Right lobe of liver (tissue), 6 donors: Measurements from ENCODE around the gene FADS6. TPM values are rescaled to one million over a fixed set of nuclear protein-coding genes. Genes with fewer than 3 reads are reported as not detected.

Source experiments
- ATAC-seq, 4 donors: fragments of 200-7000 bp; cut with Tn5 transposase; one replicate each; pipeline ENCODE4 v1.9.1; 2020; ENCODE audit warnings: mild to moderate bottlenecking in 4 of 4, moderate library complexity in 4 of 4
- DNase-seq, 3 donors: peaks; one replicate each; pipeline ENCODE4 v3.0.0-alpha.2; 2020
- H3K27ac ChIP-seq, 3 donors: fragments of 200-600 bp; one replicate each; pipeline ENCODE4 v1.8.0; 2022
- H3K27me3 ChIP-seq, 2 donors: fragments of 200-600 bp; one replicate each; pipeline ENCODE4 v1.8.0; 2022
- H3K36me3 ChIP-seq, 4 donors: fragments of 200-600 bp; sonication (generic) in 1 of 4; one replicate each; pipeline versions ENCODE4 v1.5.1 to v1.8.0; 2017 to 2022; ENCODE audit warnings: control low read depth in 1 of 4
- H3K4me1 ChIP-seq, 4 donors: fragments of 200-600 bp; sonication (generic) in 1 of 4; one replicate each; pipeline versions ENCODE4 v1.5.1 to v1.8.0; 2017 to 2022; ENCODE audit warnings: control low read depth in 1 of 4
- H3K4me3 ChIP-seq, 3 donors: fragments of 200-600 bp; one replicate each; pipeline ENCODE4 v1.8.0; 2022
- H3K9me3 ChIP-seq, 4 donors: fragments of 200-600 bp; sonication (generic) in 1 of 4; one replicate each; pipeline versions ENCODE4 v1.5.1 to v1.8.0; 2017 to 2022; ENCODE audit warnings: control low read depth in 1 of 4
- POLR2A ChIP-seq: fragments of 450-650 bp; IDR thresholded peaks from one replicate; pipeline ENCODE4 v1.6.1; 2017; ENCODE audit warnings: antibody characterized with exemption, mild to moderate bottlenecking
- WGBS: methylation state at CpG from one replicate; pipeline ENCODE4 v1.1.6; 2018; ENCODE audit warnings: low coverage, low lambda C conversion rate; ENCODE audit not compliant: insufficient coverage; ENCODE audit errors: missing lambda C conversion rate; 5-methylcytosine and 5-hydroxymethylcytosine counted together
- intact Hi-C, 2 donors: fragments of 100-400 bp; cut with DNase I; formaldehyde crosslinking; loops; one replicate each; pipeline versions ENCODE4 v1.11.2 to v1.14.1; 2022
- total RNA-seq, 6 experiments: library from RNA; depleted of rRNA in 2 of 6; stranded (reverse); fragments of >200 nt in 2 of 6; fragmentation: NEBNext Ultra II Directional in 3 of 6; extraction: Animal tissue kit (Norgen Biotek cat#: 25700) in 3 of 6; gene quantifications; one replicate each; pipeline versions ENCODE4 v1.1.0 to v1.2.4, GENCODE V29; 2016 to 2023
- TF ChIP-seq, protein P1 (sequence below), 4 donors: fragments of 200-600 bp in 3 of 4; fragments of 450-650 bp in 1 of 4; IDR thresholded peaks; one replicate each; pipeline versions ENCODE4 v1.5.1 to v1.8.0; 2016 to 2022; ENCODE audit warnings: antibody characterized with exemption in 4 of 4, mild to moderate bottlenecking in 2 of 4
- donor health status: DM: no; HTN: yes; CAD: no.
- donor health status: DM: no; HTN: no; CAD: no.
- donor health status: DM: no; HTN: no; CAD: no.
- donor health status: DM: no; HTN: yes; CAD: no.
- donor health status: DM: no; HTN: yes; CAD: no.

The FADS6 gene
- total RNA-seq, 6 experiments from 2014 or later, result 2.1 to 6.1 (median 3.7) TPM

GRCh38 chr17:74930535-74931036, 37.2 kb upstream of the FADS6 start:
- no peaks in the 10 kb centered on the region for H3K9me3 ChIP-seq

DNA sequence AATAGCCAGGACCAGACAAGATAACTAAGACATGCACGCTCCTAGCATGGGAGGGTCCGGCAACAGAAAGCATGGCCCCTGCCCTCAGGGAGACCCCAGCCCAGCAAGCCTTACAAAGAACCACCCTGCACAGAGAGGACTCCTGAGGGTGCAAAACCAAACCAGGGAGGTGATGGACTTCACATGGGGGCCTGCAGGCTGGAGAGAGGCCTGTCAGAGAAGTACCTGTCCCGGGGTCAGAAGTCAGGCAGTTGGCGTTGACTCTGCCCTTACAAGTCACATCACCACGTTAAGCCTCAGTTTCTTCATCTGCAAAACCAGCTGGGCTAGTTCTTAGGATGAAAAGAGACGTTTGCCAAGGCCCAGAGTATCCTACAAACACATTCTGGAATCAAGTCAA, 35.4 kb upstream of the FADS6 start:
- H3K36me3 ChIP-seq, result no peaks in the 10 kb centered on the region
- no peak overlapping the region for H3K4me3 ChIP-seq
- H3K27ac ChIP-seq, result no peak overlapping the region
- TF ChIP-seq POLR2A, result no peak
- TF ChIP-seq, protein P1, sequence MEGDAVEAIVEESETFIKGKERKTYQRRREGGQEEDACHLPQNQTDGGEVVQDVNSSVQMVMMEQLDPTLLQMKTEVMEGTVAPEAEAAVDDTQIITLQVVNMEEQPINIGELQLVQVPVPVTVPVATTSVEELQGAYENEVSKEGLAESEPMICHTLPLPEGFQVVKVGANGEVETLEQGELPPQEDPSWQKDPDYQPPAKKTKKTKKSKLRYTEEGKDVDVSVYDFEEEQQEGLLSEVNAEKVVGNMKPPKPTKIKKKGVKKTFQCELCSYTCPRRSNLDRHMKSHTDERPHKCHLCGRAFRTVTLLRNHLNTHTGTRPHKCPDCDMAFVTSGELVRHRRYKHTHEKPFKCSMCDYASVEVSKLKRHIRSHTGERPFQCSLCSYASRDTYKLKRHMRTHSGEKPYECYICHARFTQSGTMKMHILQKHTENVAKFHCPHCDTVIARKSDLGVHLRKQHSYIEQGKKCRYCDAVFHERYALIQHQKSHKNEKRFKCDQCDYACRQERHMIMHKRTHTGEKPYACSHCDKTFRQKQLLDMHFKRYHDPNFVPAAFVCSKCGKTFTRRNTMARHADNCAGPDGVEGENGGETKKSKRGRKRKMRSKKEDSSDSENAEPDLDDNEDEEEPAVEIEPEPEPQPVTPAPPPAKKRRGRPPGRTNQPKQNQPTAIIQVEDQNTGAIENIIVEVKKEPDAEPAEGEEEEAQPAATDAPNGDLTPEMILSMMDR (IDR thresholded peaks at IDR 0.05), result no peak
- ATAC-seq (no peak), DNase-seq (no peak)
- H3K9me3 ChIP-seq, result no peaks in the 10 kb centered on the region
- intact Hi-C loops, result no loop called here
- H3K27me3 ChIP-seq, result peaks cover 0 to 13% of the 10 kb centered on the region in 2 donors
- WGBS, result 47% methylated on average over 3 of the region's 6 CpGs
- peaks cover 0 to 4% (median 0%) of the 10 kb centered on the region in 4 donors for H3K4me1 ChIP-seq

More at GRCh38 chr17:74930535-74931036, 37.2 kb upstream of the FADS6 start:
- peaks cover 0 to 3% (median 0%) of the 10 kb centered on the region in 4 donors for H3K4me1 ChIP-seq
- no peak overlapping the region for H3K4me3 ChIP-seq
- intact Hi-C loops, result no loop called here
- H3K36me3 ChIP-seq, result no peaks in the 10 kb centered on the region
- ATAC-seq (no peak), DNase-seq (no peak)
- WGBS, result 85% methylated on average over 11 of the region's 24 CpGs
- no peak overlapping the region for H3K27ac ChIP-seq
- TF ChIP-seq, protein P1 (IDR thresholded peaks at IDR 0.05), result no peak
- TF ChIP-seq POLR2A, result no peak
- no peaks in the 10 kb centered on the region for H3K27me3 ChIP-seq

DNA sequence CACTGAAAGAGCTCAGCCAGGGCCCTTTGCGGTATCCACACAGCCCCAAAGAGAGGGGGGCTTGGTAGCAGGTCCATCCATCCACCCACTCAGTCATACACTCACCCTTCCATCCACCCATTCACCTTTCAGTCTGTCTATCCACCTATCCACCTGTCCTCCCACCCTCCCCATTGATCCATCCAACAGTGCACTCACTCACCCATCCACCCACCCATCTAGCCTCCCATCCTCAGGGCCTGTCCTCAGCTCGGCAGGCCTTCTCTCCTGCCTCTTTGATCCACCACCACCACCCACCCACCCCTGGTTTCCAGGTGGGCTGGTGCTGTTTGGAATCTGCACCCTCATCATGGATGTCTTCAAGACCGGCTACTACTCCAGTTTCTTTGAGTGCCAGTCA, 31.8 kb upstream of the FADS6 start:
- H3K27me3 ChIP-seq, result peaks cover 0 to 22% of the 10 kb centered on the region in 2 donors
- peaks cover 0 to 12% (median 4%) of the 10 kb centered on the region in 4 donors for H3K4me1 ChIP-seq
- H3K4me3 ChIP-seq, result no peak overlapping the region
- DNase-seq (no peak), ATAC-seq (no peak)
- no peaks in the 10 kb centered on the region for H3K36me3 ChIP-seq
- TF ChIP-seq, protein P1 (IDR thresholded peaks at IDR 0.05), result no peak
- TF ChIP-seq POLR2A, result no peak
- intact Hi-C loops, result no loop called here
- 73% methylated on average over 2 of the region's 3 CpGs for WGBS
- H3K27ac ChIP-seq, result no peak overlapping the region
- no peaks in the 10 kb centered on the region for H3K9me3 ChIP-seq

DNA sequence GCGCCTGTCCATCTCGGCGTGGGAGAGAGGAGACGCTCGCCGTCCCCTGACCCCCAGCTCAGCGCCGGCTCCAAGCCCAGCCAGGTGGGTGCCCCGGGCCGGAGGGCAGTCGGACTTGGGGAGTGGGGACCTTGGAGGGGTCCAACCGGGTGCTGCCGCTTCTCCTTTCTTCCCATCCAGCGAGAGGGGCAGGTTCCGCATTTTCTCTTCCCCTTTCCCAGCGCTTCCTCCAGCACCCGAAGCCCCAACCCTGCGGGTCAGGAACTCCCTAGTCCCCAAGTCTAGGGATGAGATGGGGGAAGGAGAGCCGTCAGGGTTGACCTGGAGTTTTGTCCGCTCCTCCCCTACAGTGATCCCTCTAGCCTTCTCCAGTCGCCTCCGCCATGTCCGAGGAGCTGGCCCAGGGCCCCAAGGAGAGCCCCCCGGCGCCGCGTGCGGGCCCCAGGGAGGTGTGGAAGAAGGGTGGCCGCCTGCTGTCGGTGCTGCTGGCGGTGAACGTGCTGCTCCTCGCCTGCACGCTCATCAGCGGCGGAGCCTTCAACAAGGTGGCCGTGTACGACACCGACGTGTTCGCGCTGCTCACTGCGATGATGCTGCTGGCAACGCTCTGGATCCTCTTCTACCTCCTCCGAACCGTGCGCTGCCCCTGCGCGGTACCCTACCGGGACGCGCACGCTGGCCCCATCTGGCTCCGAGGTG, 31.0 kb upstream of the FADS6 start, which contains the start of gene OTOP2:
Gene OTOP2, plus strand, starts transcription at position 24 of the 699 bp plus-strand sequence. Its CDS starts 360 bp downstream, at position 384.
- WGBS, result 0% methylated on average over 9 of the region's 54 CpGs
- peaks cover 0 to 22% of the 10 kb centered on the region in 2 donors for H3K27me3 ChIP-seq
- intact Hi-C loops, result loop anchor here in 1 of 2 donors (5.0 kb wide), 1 partner anchor 33 kb away; no protein-coding TSS in a partner anchor
- DNase-seq (no peak), ATAC-seq (peak; percentile 7 to 56 (median 22))
- no peaks in the 10 kb centered on the region for H3K36me3 ChIP-seq
- H3K27ac ChIP-seq, result no peak within 1 kb of the TSS
- TF ChIP-seq, protein P1 (IDR thresholded peaks at IDR 0.05), result no peak
- TF ChIP-seq POLR2A, result no peak
- H3K4me3 ChIP-seq, result no peak within 1 kb of the TSS
- H3K4me1 ChIP-seq, result peaks cover 0 to 12% (median 4%) of the 10 kb centered on the region in 4 donors
- no peaks in the 10 kb centered on the region for H3K9me3 ChIP-seq
